ENCODE results near the gene SLC5A2.

GRCh38 chr16:31471241-31471874 is 11.6 kb upstream of the SLC5A2 start:
- TF ChIP-seq CTCF (IDR thresholded peaks at IDR 0.05; ENCODE audit: poor library complexity) (no peak), EZH2phosphoT487 (IDR thresholded peaks at IDR 0.05; ENCODE audit: low read depth, severe bottlenecking, unreplicated experiment) (no peak), EZH2 (IDR thresholded peaks at IDR 0.05; ENCODE audit: borderline replicate concordance) (no peak)
